ENCODE results near the gene SRP14. TPM values are rescaled to one million over a fixed set of nuclear protein-coding genes. Genes with fewer than 3 reads are reported as not detected.
"Not testable (repeated sequence)": the region's sequence is repeated elsewhere in the genome, so short reads cannot be mapped to it uniquely, and the experiment has no call there.

SRP14 gene
- total RNA-seq, 1 experiment from 2014 or later = 238 TPM

DNA sequence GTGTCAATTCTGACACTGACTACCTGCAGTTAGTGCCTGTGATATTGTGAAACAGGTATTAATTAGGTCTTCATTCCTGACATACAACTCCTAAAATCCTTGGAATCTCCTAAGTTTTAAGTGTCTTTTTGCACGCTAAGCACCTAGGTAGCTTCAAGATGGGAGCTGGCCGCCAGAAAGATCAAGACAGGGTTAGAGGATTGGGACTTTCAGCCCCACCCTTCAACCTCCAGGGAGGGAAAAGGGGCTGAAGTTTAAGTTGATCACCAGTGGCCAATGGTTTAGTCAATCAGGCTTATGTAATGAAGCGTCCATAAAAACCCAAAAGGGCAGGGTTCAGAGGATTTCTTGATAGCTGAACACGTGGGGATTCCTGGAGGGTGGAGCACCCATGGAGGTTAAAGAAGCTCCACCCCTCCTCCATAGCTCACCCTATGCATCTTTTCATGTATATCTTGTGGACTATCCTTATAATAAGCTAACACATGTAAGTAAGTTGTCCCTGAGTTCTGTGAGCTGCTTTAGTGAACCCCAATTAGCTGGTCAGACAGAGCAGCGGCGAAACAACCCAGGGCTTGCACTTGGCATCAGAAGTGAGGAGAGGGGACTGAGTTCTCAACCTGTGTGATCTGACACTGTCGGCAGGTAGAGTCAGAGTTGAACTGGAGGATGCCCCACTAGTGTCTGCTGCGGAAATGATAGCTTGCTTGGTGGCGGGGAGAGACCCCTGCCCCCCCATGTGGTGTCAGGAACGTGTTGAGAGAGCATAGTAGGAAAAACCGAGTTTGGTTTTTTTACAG lies 12.8 kb upstream of the SRP14 start:
- no peak for DNase-seq (ENCODE audit: low read depth)

- DNase-seq (ENCODE audit: low read depth) = no peak
These were observed 11.9 kb upstream of the SRP14 start for GRCh38 chr15:40050788-40051470.

GRCh38 chr15:40048926-40049475 lies 10.0 kb upstream of the SRP14 start:
- DNase-seq (ENCODE audit: low read depth) = no peak

DNA sequence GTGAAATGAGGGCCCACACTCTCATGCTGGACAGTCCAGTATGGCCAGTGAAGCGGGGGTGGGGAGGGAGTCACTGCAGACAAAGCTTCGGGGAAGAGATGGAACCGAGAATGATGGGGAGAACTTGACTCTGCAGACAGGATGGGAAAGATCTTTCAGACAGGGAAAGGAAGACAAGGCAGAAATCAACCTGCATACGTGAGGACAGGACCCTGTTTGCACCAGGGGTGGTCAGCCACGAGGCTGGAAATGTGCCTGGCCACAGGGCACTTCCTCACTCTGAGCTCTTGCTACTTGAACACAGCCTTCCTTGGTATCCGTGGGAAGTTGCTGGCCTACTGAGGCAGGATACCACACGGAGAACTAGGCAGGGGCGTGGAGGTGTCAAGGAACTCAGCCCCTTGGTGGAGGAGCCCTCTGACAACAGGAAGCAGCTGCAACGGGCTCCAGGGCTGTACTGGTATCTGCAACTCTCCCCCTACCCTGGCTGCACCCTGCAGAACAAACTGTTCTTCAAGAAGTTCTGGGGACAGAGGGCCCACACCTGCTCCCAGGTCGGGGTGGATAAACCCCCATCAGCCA lies 9.3 kb upstream of the SRP14 start:
- DNase-seq (ENCODE audit: low read depth) = peak; percentile 52

DNA sequence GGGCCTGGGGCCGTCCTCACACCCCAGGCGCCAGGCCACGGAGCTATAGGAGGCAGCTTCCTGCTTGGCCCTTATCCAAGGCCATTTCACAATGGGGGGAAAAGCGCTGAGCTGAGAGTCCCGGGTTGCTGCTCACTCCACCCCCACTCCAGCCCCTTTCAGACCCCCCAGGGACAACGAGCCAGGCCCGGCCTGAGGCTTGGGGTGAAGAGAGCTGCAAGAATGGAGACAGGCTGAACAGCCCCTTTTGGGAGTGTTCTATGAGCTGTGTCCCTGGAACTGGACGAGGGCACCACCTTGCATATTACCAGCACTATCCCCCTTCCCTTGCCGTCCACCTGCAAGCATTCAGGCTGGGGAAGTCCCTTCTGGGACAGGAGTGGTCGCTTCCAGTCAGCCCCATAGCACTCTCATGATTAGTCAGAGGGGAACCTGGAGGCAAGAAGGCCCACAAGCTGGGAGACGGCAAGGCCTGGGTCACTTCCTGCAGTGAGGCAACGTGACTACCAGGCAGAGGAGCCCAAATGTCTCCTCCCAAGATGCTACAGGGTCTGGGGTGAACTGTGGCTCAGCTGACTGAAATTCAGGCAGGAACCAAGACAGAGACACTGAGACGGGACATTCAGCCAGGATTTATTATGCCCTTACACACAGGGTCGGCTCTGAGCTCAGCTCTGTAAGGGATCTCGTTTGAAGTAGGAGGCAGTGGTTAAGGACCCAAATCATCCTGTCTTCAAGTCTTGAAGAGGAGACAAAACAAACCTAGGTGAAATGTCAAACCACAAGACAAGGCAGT lies 8.6 kb upstream of the SRP14 start:
- no peak for DNase-seq (ENCODE audit: low read depth)

DNA sequence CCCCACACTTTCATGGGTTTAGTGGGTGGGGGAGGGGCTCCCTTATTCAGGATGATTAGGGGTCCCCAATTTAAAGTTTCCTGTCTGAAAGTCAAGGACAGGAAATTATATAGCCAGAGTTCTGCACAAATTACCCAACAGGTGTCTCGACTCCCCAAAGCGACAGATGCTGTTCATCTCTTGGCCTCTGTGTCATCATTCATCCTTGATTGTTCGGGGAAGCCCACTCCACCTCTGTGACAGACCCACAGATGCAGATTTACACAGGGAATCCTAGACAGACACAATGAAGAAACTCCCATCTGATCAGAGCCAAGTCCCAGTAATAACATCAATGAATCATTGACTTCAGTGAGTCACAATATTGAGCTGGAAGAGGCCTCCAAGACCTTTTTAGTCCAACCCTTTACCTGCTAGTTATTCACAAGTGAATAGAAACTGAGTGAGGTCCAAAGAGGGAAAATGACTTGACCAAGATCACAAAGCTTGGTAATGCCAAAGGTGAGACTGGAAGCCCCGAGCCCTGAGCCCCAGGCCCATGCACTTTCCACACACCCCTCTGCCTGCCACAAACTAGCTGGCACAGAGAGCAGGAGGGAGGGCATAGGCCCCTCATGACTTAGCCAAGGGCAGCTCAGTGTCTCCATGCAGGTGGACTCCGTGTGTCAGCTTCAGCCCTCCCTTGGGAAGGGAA lies 7.9 kb upstream of the SRP14 start:
- DNase-seq (ENCODE audit: low read depth) = peak; percentile 72

- no peak for DNase-seq (ENCODE audit: low read depth)
These were observed 6.7 kb upstream of the SRP14 start for GRCh38 chr15:40045572-40046217.

DNA sequence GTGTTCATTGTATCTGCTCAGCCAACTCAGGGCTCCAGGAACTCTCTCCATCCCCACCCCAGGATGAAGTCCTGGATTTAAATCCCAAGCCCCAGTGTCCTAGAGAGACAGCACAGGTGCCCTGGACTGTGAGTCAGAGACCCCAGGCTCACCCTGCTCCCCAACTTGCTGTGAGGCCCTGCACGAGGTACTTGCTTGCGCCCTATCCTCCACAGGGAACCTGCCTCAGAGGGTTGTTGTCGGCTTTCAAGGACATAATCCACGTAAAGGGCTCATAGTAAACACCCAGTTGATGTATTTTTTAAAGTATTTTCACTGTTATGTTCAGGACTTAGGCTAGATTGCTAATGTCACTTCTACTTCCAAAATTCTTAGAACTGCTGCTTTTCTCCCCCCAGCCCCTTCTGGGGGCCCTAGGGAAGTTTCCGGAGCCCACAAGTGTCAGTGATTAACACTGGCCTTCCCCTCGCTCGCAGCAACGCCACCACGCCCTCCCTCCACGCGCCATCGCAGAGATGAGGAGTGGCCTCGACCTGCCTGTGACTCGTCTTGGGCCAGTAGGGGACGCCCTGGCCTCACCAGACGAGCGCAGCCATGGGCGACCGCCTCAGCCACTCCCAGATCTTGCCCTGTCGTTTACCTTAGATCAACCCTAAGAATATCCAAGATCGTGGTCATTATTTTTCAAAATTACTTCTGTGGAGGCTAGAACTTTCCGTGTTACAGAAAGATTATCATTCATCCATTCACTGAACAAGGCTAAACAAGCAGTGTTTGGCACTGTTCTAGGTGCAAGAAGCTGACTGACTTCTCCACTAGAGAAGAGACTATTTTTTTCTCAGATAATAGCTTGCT lies 6.0 kb upstream of the SRP14 start:
- peak; percentile 76 for DNase-seq (ENCODE audit: low read depth)

DNA sequence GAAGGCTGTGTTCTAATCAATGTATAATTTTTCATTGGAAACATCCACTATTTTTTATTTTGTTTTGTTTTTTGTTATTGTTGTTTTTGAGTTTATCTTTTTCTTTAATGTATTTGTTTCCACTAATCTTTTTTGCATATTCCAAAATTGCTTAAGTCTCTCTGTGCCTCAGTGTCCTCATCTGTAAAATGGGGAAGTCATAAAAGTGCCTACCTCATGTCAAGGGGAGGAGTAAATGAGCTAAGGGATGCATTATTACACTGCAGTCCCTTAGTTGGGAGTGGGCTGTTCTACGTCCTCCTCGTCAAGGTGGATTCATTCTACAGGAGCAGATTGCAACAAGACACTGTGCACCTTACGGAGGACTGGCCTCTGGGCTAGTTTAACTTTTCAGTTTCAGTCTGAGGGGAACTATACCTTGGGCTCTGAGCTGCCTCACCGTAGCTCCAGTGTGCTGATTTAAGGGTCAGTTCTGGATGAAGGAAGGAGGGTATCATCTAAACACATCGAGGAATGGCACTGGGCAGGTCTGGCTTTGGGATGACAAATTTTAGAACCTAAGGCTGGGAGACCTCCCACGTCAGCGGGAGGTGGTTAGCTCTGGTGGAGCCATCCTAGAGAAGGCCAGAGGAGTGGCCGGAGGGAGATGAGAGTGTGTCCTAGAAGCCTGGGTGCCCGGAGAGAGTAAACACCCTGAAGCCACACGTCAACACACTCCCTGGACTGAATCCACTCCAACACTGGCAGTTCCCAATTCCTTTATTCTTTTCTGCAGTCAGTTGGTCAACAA lies 5.1 kb upstream of the SRP14 start:
- no peak for DNase-seq (ENCODE audit: low read depth)

GRCh38 chr15:40042791-40043320 lies 3.9 kb upstream of the SRP14 start:
- DNase-seq (ENCODE audit: low read depth) = no peak

- no peak for DNase-seq (ENCODE audit: low read depth)
These were observed 1.8 kb upstream of the SRP14 start for GRCh38 chr15:40040770-40041169.

DNA sequence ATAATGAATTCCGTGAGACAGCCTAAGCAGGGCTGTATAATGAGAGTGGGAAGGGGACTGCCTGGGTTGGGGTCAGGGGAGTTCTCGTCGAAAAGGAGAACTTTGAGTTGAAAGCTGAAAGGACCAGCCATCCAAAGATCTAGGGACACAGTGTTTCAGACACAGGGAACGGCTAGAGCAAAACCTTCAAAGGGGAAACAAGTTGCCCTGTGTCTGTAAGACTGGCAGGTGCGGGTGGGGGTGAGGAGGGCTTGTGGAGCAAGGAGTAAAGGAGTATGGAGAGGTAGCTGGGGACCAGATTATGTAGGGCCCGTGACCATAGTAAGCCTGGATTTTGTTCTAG lies 1.3 kb upstream of the SRP14 start:
- no peak for DNase-seq (ENCODE audit: low read depth)

- no peak for DNase-seq (ENCODE audit: low read depth)
These were observed 725 bp downstream of the SRP14 start for GRCh38 chr15:40038275-40038637.

- DNase-seq (ENCODE audit: low read depth) = no peak
These were observed 1.3 kb downstream of the SRP14 start for GRCh38 chr15:40037721-40038120.

- DNase-seq (ENCODE audit: low read depth) = not testable (repeated sequence)
These were observed 3.8 kb downstream of the SRP14 start for GRCh38 chr15:40035182-40035581.

DNA sequence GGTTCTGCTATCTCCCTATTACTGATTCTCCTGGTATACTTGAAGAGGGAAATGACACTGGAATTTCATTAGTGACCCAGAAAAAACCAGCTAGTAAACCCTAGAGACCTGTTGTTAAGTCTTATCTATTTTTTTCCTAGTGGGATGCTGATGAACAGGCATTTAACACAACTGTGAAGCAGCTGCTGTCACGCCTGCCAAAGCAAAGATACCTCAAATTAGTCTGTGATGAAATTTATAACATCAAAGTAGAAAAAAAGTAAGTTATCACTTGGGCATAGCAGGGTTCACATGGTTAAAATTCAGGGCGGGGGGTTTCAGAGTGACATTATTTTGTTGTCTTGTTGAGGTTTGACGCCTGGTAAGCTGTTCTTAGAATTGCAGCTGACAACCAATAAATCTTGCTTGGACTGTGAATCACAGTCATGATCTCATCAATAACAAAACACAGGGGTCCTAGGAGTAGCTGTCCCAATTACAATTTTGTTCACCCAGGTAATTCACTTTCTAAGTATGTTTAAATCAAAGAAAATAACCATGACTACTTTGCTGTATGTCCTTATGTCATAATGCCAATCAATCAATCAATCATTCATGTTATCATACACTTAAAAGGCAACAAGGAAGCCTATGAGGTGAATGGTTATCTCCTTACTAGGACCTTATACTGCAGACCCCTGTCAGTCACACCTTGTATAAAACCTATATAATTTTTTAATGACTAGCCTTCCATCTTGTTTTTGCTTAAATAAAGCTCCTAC lies 4.6 kb downstream of the SRP14 start:
- DNase-seq (ENCODE audit: low read depth) = peak; percentile 39

DNA sequence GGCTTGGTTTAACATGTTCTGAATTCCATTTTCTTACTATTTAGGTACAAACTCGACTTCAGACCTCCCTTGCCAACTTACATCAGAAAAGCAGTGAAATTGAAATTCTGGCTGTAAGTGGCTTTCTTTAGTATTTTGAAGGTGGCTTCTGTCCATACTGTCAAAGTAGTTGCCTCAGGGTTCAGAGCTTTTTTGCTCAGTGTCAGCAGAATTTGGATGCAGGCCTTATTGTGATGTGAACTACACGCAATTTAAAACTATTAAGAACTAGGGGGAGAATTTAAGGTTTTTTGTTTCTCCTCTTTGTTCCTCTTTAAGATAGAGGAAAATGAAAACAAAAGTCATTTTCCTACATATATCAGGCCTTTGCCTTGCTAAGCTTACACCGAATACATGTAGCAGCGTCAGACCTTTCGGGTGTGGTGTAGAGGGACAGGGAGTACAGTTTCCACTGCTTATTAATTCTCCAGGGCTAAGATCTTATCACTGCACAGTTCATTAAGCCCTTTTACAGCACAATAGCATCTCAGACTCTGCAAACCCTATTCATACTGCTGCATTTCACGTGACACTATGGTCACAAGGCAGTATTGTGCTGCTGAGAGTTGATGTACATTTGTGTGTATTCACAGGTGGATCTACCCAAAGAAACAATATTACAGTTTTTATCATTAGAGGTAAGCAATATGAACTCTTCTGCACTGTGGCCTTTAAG lies 6.7 kb downstream of the SRP14 start:
- DNase-seq (ENCODE audit: low read depth) = no peak

Data from LHCN-M2 (cell line).